ENCODE results near the gene E2F7. TPM values are rescaled to one million over a fixed set of nuclear protein-coding genes. Genes with fewer than 3 reads are reported as not detected.

Gene E2F7
- total and polyA plus RNA-seq, 2 of the 13 experiments (the other 11 are each of a cell fraction or from before 2014, with no cell fraction given), result 1.7 to 7.3 TPM

DNA sequence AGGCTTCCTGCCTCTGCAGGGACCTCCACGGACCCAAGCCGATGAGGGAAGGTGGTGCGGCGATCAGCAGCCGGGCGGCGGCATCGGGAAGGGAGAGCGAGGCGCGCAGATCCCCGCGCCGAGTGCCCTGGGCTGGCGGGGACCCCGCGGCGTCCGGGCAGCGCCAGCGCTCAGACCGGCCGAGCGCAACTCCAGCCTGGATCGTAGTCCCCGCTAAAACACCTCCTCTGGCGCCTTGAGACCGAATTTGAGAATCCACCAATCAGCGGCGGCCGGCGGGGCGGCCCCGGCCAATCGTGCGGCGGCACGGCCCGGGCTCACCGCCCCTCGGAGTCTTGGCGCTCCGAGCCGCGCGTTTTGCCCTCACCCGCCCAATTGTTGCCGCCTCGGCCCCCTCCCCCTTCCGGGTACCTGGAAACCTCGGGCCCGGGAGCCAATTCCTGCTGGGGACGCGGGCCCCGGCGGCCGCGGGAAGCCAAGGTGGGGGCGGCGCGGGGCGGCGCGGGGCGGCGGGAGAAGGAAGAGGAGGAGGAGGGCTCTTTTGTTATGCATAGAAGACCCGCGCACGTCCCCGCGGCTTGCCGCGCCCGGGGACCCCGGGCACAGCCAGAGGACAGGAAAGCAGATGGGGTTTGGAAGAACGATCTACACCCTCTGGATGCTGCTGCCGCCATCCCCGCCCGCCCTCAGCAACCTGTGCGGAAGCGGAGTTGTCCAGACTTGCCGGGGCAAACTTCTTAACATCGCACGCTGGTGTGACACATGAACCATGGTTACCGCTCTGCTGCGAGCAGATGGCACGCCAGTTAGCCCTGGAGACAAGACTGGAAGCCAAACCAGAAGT, at the start of gene E2F7 (continued):
- TF ChIP-seq, protein P1, sequence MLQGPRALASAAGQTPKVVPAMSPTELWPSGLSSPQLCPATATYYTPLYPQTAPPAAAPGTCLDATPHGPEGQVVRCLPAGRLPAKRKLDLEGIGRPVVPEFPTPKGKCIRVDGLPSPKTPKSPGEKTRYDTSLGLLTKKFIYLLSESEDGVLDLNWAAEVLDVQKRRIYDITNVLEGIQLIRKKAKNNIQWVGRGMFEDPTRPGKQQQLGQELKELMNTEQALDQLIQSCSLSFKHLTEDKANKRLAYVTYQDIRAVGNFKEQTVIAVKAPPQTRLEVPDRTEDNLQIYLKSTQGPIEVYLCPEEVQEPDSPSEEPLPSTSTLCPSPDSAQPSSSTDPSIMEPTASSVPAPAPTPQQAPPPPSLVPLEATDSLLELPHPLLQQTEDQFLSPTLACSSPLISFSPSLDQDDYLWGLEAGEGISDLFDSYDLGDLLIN (CRISPR knock-in tag; IDR thresholded peaks at IDR 0.05; ENCODE audit: borderline replicate concordance), result no peak
- no peak for TF ChIP-seq MBNL3 (CRISPR knock-in tag; conservative IDR thresholded peaks at IDR 0.05)
- TF ChIP-seq ATF7 (IDR thresholded peaks at IDR 0.05), result no peak
- TF ChIP-seq ATF7 (CRISPR knock-in tag; IDR thresholded peaks at IDR 0.05), result no peak
- TF ChIP-seq TBP (CRISPR knock-in tag; IDR thresholded peaks at IDR 0.05), result no peak
- no peak for TF ChIP-seq SNAI1 (CRISPR knock-in tag; IDR thresholded peaks at IDR 0.05; ENCODE audit: borderline replicate concordance)
- peak; percentile 89 for TF ChIP-seq HNRNPLL (IDR thresholded peaks at IDR 0.05; ENCODE audit: low read depth, low read length, poor library complexity, severe bottlenecking)
- TF ChIP-seq ZNF256 (CRISPR knock-in tag; conservative IDR thresholded peaks at IDR 0.05), result no peak
- TF ChIP-seq, protein P2, sequence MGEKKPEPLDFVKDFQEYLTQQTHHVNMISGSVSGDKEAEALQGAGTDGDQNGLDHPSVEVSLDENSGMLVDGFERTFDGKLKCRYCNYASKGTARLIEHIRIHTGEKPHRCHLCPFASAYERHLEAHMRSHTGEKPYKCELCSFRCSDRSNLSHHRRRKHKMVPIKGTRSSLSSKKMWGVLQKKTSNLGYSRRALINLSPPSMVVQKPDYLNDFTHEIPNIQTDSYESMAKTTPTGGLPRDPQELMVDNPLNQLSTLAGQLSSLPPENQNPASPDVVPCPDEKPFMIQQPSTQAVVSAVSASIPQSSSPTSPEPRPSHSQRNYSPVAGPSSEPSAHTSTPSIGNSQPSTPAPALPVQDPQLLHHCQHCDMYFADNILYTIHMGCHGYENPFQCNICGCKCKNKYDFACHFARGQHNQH (CRISPR knock-in tag; IDR thresholded peaks at IDR 0.05), result no peak
- TF ChIP-seq, protein P3, sequence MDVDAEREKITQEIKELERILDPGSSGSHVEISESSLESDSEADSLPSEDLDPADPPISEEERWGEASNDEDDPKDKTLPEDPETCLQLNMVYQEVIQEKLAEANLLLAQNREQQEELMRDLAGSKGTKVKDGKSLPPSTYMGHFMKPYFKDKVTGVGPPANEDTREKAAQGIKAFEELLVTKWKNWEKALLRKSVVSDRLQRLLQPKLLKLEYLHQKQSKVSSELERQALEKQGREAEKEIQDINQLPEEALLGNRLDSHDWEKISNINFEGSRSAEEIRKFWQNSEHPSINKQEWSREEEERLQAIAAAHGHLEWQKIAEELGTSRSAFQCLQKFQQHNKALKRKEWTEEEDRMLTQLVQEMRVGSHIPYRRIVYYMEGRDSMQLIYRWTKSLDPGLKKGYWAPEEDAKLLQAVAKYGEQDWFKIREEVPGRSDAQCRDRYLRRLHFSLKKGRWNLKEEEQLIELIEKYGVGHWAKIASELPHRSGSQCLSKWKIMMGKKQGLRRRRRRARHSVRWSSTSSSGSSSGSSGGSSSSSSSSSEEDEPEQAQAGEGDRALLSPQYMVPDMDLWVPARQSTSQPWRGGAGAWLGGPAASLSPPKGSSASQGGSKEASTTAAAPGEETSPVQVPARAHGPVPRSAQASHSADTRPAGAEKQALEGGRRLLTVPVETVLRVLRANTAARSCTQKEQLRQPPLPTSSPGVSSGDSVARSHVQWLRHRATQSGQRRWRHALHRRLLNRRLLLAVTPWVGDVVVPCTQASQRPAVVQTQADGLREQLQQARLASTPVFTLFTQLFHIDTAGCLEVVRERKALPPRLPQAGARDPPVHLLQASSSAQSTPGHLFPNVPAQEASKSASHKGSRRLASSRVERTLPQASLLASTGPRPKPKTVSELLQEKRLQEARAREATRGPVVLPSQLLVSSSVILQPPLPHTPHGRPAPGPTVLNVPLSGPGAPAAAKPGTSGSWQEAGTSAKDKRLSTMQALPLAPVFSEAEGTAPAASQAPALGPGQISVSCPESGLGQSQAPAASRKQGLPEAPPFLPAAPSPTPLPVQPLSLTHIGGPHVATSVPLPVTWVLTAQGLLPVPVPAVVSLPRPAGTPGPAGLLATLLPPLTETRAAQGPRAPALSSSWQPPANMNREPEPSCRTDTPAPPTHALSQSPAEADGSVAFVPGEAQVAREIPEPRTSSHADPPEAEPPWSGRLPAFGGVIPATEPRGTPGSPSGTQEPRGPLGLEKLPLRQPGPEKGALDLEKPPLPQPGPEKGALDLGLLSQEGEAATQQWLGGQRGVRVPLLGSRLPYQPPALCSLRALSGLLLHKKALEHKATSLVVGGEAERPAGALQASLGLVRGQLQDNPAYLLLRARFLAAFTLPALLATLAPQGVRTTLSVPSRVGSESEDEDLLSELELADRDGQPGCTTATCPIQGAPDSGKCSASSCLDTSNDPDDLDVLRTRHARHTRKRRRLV (CRISPR knock-in tag; IDR thresholded peaks at IDR 0.05), result no peak
- no peak for TF ChIP-seq ZNF720 (CRISPR knock-in tag; IDR thresholded peaks at IDR 0.05)
- no peak for TF ChIP-seq ZKSCAN1 (IDR thresholded peaks at IDR 0.05; ENCODE audit: low read length)
- no peak for TF ChIP-seq PCBP1 (IDR thresholded peaks at IDR 0.05; ENCODE audit: borderline replicate concordance, low read depth, low read length)
- TF ChIP-seq, protein P4, sequence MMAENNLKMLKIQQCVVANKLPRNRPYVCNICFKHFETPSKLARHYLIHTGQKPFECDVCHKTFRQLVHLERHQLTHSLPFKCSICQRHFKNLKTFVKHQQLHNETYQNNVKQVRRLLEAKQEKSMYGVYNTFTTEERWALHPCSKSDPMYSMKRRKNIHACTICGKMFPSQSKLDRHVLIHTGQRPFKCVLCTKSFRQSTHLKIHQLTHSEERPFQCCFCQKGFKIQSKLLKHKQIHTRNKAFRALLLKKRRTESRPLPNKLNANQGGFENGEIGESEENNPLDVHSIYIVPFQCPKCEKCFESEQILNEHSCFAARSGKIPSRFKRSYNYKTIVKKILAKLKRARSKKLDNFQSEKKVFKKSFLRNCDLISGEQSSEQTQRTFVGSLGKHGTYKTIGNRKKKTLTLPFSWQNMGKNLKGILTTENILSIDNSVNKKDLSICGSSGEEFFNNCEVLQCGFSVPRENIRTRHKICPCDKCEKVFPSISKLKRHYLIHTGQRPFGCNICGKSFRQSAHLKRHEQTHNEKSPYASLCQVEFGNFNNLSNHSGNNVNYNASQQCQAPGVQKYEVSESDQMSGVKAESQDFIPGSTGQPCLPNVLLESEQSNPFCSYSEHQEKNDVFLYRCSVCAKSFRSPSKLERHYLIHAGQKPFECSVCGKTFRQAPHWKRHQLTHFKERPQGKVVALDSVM (CRISPR knock-in tag; IDR thresholded peaks at IDR 0.05), result no peak
- no peak for TF ChIP-seq SKI (IDR thresholded peaks at IDR 0.05; ENCODE audit: partially characterized antibody)
- no peak for TF ChIP-seq ZNF788 (CRISPR knock-in tag; IDR thresholded peaks at IDR 0.05; ENCODE audit: borderline replicate concordance)
- TF ChIP-seq, protein P5, sequence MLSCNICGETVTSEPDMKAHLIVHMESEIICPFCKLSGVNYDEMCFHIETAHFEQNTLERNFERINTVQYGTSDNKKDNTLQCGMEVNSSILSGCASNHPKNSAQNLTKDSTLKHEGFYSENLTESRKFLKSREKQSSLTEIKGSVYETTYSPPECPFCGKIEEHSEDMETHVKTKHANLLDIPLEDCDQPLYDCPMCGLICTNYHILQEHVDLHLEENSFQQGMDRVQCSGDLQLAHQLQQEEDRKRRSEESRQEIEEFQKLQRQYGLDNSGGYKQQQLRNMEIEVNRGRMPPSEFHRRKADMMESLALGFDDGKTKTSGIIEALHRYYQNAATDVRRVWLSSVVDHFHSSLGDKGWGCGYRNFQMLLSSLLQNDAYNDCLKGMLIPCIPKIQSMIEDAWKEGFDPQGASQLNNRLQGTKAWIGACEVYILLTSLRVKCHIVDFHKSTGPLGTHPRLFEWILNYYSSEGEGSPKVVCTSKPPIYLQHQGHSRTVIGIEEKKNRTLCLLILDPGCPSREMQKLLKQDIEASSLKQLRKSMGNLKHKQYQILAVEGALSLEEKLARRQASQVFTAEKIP (CRISPR knock-in tag; IDR thresholded peaks at IDR 0.05; ENCODE audit: borderline replicate concordance), result no peak
- no peak for TF ChIP-seq RORA (CRISPR knock-in tag; IDR thresholded peaks at IDR 0.05)
